Transverse colon (tissue), 4 donors: ENCODE results near the gene DDX3X.

ENCODE experiments used
- CTCF ChIP-seq, 5 experiments: fragments of 200-600 bp in 3 of 5; fragments of 450-650 bp in 2 of 5; sonication (generic) in 3 of 5; IDR thresholded peaks; 1 replicate in 2 of 5; 2 replicates in 3 of 5; pipeline ENCODE4 v1.5.1; 2016 to 2017; ENCODE audit warnings: antibody characterized with exemption in 5 of 5, inconsistent platforms in 3 of 5, mild to moderate bottlenecking in 2 of 5, moderate library complexity in 1 of 5
- EP300 ChIP-seq: sonication (generic); formaldehyde crosslinking; IDR thresholded peaks from one replicate; pipeline ENCODE4 v1.6.1; 2017; ENCODE audit warnings: antibody characterized with exemption, low read depth
- POLR2A ChIP-seq: fragments of 450-650 bp; IDR thresholded peaks from one replicate; pipeline ENCODE4 v1.6.1; 2016; ENCODE audit warnings: antibody characterized with exemption, mild to moderate bottlenecking, moderate library complexity
- POLR2AphosphoS5 ChIP-seq, 3 donors: sonication (generic); formaldehyde crosslinking; IDR thresholded peaks; one replicate each; pipeline ENCODE4 v1.6.1; 2016; ENCODE audit warnings: antibody characterized with exemption in 3 of 3

DNA sequence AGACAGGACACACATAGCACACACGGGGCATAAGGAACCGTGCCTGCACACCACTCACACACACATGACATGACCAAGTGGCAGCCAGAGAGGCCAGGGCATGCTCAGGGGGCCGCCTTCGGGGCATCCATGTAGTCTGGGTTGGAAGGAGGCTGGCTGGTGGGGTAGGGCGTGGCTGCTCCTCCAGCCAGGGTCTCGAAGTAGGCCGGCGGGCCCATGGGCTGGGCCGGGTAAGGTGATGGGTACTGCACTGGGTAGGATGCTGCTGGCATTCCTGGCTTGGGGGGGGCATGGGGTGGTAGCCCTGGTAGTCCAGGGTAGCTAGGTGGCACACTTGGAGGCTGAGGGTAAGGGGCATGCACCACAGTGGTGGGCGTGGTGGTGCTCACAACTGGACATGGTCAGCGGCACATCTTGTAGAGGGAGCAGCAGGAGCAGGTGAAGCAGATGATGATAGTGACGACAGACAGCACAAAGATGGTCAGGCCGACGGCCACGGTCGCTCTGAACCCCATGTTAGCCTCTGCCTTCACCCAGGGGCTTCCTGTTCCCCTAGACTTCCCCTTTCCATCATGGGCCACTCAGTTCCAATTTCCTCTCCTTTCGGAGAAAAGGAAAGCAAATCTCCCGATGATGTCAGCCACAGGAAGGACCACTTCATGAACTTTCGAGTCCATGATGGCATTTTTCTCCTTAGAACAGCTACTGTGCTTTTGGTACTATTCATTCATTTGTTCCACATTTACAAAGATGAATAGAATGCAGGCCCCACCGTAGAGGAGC is 10.9 kb upstream of the DDX3X start:
- TF ChIP-seq POLR2AphosphoS5 (IDR thresholded peaks at IDR 0.05) (no peak), POLR2A (no peak), CTCF (IDR thresholded peaks at IDR 0.05) (no peak), EP300 (no peak)
